GM23338 (cell line): ENCODE results near the gene SLC35D1. TPM values are rescaled to one million over a fixed set of nuclear protein-coding genes. Genes with fewer than 3 reads are reported as not detected.

Experiments used
- CREB1 ChIP-seq: fragments of 250-450 bp; sonication (Bioruptor Pico); IDR thresholded peaks from 2 replicates; pipeline ENCODE4 v1.5.0; 2020; ENCODE audit warnings: low read depth, mild to moderate bottlenecking, moderate library complexity
- CTCF ChIP-seq, 2 experiments: fragments of 200-600 bp in 1 of 2; sonication (generic) in 1 of 2; conservative IDR thresholded peaks; 2 replicates each; pipeline versions ENCODE4 v1.5.1 to v1.6.1; 2016 to 2017; ENCODE audit warnings: antibody characterized with exemption in 2 of 2, low read depth in 2 of 2, mild to moderate bottlenecking in 2 of 2, moderate library complexity in 1 of 2
- EZH2phosphoT487 ChIP-seq: fragments of 200-600 bp; sonication (generic); IDR thresholded peaks from one replicate; pipeline ENCODE4 v1.8.1; 2018; ENCODE audit warnings: antibody characterized with exemption; ENCODE audit not compliant: unreplicated experiment
- JUNB ChIP-seq: IDR thresholded peaks from one replicate; pipeline ENCODE4 v1.6.1; 2016; ENCODE audit warnings: antibody characterized with exemption; ENCODE audit not compliant: unreplicated experiment
- REST ChIP-seq: IDR thresholded peaks from one replicate; pipeline ENCODE4 v1.6.1; 2018; ENCODE audit warnings: antibody characterized with exemption; ENCODE audit not compliant: unreplicated experiment
- STAT1 ChIP-seq: IDR thresholded peaks from one replicate; pipeline ENCODE4 v1.6.1; 2016; ENCODE audit warnings: antibody characterized with exemption; ENCODE audit not compliant: unreplicated experiment
- ZNF331 ChIP-seq: fragments of 250-450 bp; sonication (Bioruptor Pico); IDR thresholded peaks from 2 replicates; pipeline ENCODE4 v1.5.0; 2020; ENCODE audit warnings: low read depth, mild to moderate bottlenecking, moderate library complexity
- polyA plus RNA-seq: library from polyadenylated mRNA; unstranded; fragments of >200 nt; fragmentation: Nextera tagmentation; extraction: Ambion mirVana; gene quantifications from 2 replicates; pipeline ENCODE4 v1.2.1, GENCODE V29; 2016
- total RNA-seq: library from RNA; depleted of rRNA; stranded (reverse); fragments of >200 nt; shearing (Covaris generic); gene quantifications from 2 replicates; pipeline ENCODE4 v1.2.3, GENCODE V29; 2014
- TF ChIP-seq, protein P1 (sequence below): fragments of 250-450 bp; sonication (Bioruptor Pico); IDR thresholded peaks from 2 replicates; pipeline ENCODE4 v1.5.0; 2020; ENCODE audit warnings: mild to moderate bottlenecking, moderate library complexity

Gene SLC35D1
- total and polyA plus RNA-seq, 2 experiments from 2014 or later = 0.68 to 2.8 TPM

DNA sequence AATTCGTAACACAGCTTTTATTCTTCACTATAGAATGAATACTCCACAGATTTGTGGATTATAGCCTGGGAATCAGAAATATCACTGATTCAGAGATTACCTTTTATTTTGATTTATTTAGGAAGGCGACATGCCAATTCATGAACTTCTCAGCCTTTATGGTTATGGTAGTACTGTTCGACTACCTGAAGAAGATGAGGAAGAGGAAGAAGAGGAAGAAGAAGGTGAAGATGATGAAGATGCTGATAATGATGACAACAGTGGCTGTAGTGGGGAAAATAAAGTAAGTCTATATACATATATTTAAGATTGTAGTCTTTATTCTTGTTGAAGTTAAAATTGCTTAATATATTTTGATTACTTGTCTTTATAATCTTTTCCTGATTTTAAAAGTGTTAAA lies 96.0 kb downstream of the SLC35D1 start (continued):
- TF ChIP-seq, protein P1, sequence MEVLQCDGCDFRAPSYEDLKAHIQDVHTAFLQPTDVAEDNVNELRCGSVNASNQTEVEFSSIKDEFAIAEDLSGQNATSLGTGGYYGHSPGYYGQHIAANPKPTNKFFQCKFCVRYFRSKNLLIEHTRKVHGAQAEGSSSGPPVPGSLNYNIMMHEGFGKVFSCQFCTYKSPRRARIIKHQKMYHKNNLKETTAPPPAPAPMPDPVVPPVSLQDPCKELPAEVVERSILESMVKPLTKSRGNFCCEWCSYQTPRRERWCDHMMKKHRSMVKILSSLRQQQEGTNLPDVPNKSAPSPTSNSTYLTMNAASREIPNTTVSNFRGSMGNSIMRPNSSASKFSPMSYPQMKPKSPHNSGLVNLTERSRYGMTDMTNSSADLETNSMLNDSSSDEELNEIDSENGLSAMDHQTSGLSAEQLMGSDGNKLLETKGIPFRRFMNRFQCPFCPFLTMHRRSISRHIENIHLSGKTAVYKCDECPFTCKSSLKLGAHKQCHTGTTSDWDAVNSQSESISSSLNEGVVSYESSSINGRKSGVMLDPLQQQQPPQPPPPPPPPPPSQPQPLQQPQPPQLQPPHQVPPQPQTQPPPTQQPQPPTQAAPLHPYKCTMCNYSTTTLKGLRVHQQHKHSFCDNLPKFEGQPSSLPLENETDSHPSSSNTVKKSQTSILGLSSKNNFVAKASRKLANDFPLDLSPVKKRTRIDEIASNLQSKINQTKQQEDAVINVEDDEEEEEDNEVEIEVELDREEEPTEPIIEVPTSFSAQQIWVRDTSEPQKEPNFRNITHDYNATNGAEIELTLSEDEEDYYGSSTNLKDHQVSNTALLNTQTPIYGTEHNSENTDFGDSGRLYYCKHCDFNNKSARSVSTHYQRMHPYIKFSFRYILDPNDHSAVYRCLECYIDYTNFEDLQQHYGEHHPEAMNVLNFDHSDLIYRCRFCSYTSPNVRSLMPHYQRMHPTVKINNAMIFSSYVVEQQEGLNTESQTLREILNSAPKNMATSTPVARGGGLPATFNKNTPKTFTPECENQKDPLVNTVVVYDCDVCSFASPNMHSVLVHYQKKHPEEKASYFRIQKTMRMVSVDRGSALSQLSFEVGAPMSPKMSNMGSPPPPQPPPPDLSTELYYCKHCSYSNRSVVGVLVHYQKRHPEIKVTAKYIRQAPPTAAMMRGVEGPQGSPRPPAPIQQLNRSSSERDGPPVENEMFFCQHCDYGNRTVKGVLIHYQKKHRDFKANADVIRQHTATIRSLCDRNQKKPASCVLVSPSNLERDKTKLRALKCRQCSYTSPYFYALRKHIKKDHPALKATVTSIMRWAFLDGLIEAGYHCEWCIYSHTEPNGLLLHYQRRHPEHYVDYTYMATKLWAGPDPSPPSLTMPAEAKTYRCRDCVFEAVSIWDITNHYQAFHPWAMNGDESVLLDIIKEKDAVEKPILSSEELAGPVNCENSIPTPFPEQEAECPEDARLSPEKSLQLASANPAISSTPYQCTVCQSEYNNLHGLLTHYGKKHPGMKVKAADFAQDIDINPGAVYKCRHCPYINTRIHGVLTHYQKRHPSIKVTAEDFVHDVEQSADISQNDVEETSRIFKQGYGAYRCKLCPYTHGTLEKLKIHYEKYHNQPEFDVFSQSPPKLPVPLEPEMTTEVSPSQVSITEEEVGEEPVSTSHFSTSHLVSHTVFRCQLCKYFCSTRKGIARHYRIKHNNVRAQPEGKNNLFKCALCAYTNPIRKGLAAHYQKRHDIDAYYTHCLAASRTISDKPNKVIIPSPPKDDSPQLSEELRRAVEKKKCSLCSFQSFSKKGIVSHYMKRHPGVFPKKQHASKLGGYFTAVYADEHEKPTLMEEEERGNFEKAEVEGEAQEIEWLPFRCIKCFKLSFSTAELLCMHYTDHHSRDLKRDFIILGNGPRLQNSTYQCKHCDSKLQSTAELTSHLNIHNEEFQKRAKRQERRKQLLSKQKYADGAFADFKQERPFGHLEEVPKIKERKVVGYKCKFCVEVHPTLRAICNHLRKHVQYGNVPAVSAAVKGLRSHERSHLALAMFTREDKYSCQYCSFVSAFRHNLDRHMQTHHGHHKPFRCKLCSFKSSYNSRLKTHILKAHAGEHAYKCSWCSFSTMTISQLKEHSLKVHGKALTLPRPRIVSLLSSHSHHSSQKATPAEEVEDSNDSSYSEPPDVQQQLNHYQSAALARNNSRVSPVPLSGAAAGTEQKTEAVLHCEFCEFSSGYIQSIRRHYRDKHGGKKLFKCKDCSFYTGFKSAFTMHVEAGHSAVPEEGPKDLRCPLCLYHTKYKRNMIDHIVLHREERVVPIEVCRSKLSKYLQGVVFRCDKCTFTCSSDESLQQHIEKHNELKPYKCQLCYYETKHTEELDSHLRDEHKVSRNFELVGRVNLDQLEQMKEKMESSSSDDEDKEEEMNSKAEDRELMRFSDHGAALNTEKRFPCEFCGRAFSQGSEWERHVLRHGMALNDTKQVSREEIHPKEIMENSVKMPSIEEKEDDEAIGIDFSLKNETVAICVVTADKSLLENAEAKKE = no peak
- no peak for TF ChIP-seq JUNB
- TF ChIP-seq CREB1 (CRISPR knock-in tag) = no peak
- no peak for TF ChIP-seq EZH2phosphoT487
- no peak for TF ChIP-seq STAT1
- TF ChIP-seq REST = no peak
- TF ChIP-seq ZNF331 = no peak
- TF ChIP-seq CTCF (conservative IDR thresholded peaks at IDR 0.05; ENCODE audit: low read depth in 2 of 2) = no peak
